KOPT-K1 (cell line): ENCODE results near the gene TKTL1.
"Not testable (repeated sequence)": the region's sequence is repeated elsewhere in the genome, so short reads cannot be mapped to it uniquely, and the experiment has no call there.

ENCODE experiments used
- H3K27ac ChIP-seq: fragments of 200-600 bp; sonication (generic); 2 replicates; pipeline ENCODE4 v1.5.1; 2016; ENCODE audit warnings: antibody characterized with exemption, mild to moderate bottlenecking, low read depth, low read length; ENCODE audit not compliant: poor library complexity, severe bottlenecking
- H3K36me3 ChIP-seq: fragments of 200-600 bp; sonication (generic); 2 replicates; pipeline ENCODE4 v1.5.1; 2017; ENCODE audit warnings: antibody characterized with exemption, mild to moderate bottlenecking, low read length, moderate library complexity; ENCODE audit not compliant: insufficient read depth
- H3K9me3 ChIP-seq: fragments of 200-600 bp; sonication (generic); 2 replicates; pipeline ENCODE4 v1.5.1; 2017; ENCODE audit warnings: antibody characterized with exemption, low read length, mild to moderate bottlenecking; ENCODE audit not compliant: insufficient read depth, poor library complexity, severe bottlenecking

Gene TKTL1, protein sequence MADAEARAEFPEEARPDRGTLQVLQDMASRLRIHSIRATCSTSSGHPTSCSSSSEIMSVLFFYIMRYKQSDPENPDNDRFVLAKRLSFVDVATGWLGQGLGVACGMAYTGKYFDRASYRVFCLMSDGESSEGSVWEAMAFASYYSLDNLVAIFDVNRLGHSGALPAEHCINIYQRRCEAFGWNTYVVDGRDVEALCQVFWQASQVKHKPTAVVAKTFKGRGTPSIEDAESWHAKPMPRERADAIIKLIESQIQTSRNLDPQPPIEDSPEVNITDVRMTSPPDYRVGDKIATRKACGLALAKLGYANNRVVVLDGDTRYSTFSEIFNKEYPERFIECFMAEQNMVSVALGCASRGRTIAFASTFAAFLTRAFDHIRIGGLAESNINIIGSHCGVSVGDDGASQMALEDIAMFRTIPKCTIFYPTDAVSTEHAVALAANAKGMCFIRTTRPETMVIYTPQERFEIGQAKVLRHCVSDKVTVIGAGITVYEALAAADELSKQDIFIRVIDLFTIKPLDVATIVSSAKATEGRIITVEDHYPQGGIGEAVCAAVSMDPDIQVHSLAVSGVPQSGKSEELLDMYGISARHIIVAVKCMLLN

DNA sequence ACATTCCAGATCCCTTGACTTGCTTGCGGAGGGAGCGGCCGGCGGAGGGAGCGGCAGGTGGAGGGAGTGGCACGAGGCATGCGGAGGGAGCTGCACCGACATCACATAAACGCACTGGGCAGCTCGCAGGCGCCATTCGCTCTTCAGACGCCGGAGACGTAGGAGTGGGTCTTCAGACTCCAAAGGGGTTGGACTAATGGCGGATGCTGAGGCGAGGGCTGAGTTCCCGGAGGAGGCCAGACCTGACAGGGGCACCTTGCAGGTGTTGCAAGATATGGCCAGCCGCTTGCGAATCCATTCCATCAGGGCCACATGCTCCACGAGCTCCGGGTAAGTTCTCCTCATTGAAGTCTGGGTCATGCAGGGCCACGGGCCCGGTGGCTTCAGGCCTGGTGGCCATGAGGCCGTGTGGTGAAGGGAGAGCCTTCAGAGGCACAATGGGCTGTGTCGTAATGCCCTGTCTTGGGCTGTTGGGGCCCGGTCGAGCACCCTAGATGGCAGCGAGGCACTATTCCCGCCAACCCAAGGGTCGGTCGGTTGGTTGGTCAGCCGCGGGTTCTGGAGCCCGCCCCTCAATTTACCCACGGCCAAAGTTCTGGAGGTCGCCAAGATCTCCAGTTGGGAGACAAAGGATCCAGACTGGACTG lies at the start of gene TKTL1:
TKTL1 (plus strand) TSS at position 132 of the 647 bp plus-strand sequence; CDS start at position 197, 65 bp downstream.
- Histone ChIP-seq H3K27ac (no peak within 1 kb of the TSS), H3K9me3 (no peaks in the 10 kb centered on the region), H3K36me3 (no peaks in the 10 kb centered on the region)

DNA sequence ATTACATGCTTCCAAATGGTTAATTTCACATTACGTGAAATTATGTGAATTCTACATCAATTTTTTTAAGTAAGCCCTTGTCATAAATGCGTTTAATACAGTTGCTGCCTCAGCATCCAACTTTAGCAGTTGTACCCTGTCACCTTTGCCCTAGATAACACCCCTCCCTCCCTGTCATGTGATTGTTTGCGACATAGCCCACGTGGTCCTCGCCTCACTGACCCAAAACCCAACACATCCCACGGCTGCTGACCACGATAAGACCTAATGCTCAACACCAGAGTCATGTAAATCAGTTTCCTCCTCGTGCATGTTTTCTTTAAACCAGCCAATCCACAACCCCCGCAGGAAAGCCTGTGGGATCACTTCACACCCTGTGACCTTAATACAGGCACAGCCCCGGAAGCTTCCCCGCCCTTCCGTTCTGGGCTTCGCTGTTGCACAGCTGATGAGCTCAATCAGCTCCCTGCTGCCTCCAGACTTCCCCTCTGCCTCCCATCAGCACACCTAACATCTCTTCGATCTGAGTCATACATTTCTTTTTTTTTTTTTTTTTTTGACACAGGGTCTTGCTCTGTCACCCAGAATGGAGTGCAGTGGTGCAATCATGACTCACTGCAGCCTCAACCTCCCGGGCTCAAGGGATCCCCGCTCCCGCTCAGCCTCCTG lies 48.1 kb upstream of the TKTL1 start:
- H3K36me3 ChIP-seq, H3K9me3 ChIP-seq: not testable (repeated sequence)

DNA sequence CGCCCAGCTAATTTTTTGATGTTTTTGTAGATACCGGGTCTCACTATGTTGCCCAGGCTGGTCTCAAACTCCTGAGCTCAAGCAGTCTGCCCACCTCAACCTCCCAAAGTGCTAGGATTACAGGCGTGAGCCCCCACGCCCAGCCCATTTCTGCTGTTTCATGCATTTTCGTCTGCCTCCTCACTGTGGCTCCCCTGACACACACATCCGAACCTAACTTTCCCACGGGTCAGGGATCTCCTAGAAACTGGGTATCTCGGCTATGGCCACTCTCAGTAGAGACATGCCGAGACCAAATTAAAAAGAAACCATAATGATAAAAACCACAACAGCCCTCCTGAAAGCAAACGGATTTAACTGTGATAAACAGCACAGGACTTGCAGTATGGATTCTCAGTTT lies 47.5 kb upstream of the TKTL1 start:
- not testable (repeated sequence) for H3K9me3 ChIP-seq

More for the DNA sequence above, 48.1 kb upstream of the TKTL1 start:
- H3K27ac ChIP-seq = not testable (repeated sequence)

DNA sequence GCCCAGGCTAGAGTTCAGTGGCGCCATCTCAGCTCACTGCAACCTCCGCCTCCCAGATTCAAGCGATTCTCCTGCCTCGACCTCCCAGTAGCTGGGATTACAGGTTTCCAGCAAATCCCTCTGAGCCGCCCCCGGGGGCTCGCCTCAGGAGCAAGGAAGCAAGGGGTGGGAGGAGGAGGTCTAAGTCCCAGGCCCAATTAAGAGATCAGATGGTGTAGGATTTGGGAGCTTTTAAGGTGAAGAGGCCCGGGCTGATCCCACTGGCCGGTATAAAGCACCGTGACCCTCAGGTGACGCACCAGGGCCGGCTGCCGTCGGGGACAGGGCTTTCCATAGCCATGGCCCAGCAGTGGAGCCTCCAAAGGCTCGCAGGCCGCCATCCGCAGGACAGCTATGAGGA lies 38.3 kb upstream of the TKTL1 start, which contains the start of gene OPN1MW3:
OPN1MW3 (plus strand) TSS at position 301 of the 400 bp plus-strand sequence; CDS start at position 339, 38 bp downstream.
- not testable (repeated sequence) for H3K27ac ChIP-seq, H3K36me3 ChIP-seq, H3K9me3 ChIP-seq

More for the DNA sequence above, 47.5 kb upstream of the TKTL1 start:
- not testable (repeated sequence) for H3K27ac ChIP-seq, H3K36me3 ChIP-seq

DNA sequence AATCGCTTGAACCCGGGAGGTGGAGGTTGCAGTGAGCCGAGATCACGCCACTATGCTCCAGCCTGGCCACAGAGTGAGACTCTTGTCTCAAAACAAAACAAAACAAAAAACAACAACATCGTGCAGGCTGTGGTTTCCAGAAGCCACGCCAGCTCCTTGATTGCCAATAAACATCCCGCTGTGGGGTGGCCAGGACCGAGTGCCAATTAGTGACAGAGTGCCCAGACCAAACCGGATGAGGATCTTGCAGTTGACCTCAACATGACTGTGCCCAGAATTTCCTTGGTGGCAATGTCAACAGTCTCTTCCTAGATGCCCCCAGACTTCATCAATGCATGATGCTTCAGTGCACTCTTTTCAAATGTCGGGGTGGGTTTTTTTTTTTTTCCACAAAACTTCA lies 36.9 kb upstream of the TKTL1 start:
- H3K27ac ChIP-seq, H3K9me3 ChIP-seq, H3K36me3 ChIP-seq: not testable (repeated sequence)

GRCh38 chrX:154263072-154263471 lies 32.5 kb upstream of the TKTL1 start:
- H3K9me3 ChIP-seq, H3K36me3 ChIP-seq, H3K27ac ChIP-seq: not testable (repeated sequence)

DNA sequence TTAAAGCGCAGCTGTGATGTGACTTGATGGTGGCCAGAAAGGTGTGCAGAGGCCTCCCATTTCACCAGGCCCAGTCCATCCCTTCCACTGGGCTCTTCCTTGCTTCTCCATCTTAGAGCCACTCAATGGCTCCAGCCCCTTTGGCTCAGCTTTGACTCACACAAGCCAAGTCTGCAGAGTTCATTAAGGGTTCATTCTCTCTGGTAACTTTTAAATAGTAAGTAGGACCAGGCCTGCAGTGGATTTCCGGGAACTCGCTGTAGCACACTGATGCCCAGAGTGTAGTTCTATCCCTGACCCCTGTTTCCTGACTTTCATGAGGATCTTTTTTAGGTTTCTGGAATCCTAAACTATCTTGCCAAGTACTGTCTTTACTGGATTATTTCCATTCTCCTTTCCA lies 26.4 kb upstream of the TKTL1 start:
- H3K27ac ChIP-seq, H3K9me3 ChIP-seq, H3K36me3 ChIP-seq: not testable (repeated sequence)

DNA sequence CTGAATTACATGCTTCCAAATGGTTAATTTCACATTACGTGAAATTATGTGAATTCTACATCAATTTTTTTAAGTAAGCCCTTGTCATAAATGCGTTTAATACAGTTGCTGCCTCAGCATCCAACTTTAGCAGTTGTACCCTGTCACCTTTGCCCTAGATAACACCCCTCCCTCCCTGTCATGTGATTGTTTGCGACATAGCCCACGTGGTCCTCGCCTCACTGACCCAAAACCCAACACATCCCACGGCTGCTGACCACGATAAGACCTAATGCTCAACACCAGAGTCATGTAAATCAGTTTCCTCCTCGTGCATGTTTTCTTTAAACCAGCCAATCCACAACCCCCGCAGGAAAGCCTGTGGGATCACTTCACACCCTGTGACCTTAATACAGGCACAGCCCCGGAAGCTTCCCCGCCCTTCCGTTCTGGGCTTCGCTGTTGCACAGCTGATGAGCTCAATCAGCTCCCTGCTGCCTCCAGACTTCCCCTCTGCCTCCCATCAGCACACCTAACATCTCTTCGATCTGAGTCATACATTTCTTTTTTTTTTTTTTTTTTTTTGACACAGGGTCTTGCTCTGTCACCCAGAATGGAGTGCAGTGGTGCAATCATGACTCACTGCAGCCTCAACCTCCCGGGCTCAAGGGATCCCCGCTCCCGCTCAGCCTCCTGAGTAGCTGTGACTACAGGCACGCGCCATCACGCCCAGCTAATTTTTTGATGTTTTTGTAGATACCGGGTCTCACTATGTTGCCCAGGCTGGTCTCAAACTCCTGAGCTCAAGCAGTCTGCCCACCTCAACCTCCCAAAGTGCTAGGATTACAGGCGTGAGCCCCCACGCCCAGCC lies 10.9 kb upstream of the TKTL1 start:
- H3K27ac ChIP-seq, H3K9me3 ChIP-seq, H3K36me3 ChIP-seq: not testable (repeated sequence)

DNA sequence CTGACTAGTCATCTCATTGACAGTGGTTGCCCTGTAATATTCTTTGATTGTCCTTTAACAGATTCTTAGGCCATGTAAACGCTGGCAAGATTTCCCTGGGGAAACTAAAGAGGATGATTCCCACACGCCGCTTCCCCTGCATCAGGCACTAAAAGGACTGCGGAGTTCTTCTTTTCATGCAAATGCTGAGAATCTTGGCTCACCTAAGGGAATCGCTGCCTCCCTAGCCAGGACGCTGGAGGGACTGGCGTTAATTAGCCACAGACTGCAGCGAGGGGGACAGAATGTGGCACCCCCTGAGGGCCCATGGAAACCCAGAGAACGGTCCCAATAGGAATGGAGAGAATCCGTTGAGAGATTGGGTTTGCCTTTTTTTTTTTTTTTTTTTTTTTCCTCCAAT lies 9.2 kb upstream of the TKTL1 start:
- H3K36me3 ChIP-seq, H3K9me3 ChIP-seq, H3K27ac ChIP-seq: not testable (repeated sequence)

DNA sequence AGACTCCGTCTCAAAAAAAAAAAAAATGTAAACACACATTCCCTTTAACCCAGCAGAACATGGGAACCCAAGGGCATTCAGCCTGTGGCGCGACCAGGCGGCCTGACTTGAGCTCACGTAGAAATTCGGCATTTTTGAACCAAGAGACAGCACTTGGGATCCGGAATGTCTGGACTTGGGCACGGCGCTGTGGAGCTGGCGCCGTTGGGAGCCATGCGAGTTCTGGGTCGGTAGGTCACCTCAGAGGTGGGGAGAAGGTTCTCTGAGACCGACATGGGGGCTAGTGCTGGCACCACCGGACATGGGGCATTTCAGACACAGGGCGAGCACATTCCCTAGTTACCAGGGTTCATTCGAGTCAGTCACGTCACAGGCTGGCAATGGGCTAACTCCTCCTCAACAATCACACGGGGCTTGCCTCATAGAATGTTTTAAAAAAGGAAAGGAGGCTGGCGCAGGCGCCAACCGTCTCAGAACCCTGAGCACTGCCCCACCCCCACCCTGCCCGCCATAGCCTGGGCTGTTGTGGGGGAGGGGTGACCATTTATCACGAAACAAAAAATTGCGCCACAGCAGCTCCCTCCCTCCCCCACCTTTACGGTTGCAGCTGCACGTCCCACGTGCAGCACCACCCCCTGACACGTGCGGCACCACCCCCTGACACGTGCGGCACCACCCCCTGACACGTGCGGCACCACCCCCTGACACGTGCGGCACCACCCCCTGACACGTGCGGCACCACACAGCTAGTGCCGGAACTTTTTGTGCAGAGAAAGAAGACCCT lies 612 bp upstream of the TKTL1 start, which contains the start of gene TEX28:
TEX28 (minus strand) TSS at position 334 of the 784 bp plus-strand sequence. CDS start 3,007 bp downstream, outside the sequence.
- Histone ChIP-seq H3K27ac (no peak within 1 kb of the TSS), H3K9me3 (no peaks in the 10 kb centered on the region), H3K36me3 (no peaks in the 10 kb centered on the region)

DNA sequence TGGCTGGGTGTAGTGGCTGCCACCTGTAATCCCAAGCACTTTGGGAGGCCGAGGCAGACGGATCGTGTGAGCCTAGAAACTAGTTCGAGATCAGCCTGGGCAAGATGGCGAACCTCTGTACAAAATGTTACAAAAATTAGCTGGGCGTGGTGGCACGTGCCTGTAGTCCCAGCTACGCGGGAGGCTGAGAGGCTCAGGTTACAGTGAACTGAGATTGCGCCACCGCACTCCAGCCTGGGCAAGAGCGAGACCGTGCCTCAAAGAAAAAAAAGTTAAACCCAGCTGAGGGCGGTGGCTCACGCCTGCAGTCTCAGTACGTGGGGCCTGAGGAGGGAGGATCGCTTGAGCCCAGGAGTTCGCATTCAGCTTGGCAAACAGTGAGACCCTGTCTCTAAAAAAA lies 1.1 kb downstream of the TKTL1 start:
- no peaks in the 10 kb centered on the region for H3K36me3 ChIP-seq
- H3K9me3 ChIP-seq = no peaks in the 10 kb centered on the region
- no peak overlapping the region for H3K27ac ChIP-seq

GRCh38 chrX:154298312-154298711 lies 2.7 kb downstream of the TKTL1 start:
- Histone ChIP-seq H3K36me3 (no peaks in the 10 kb centered on the region), H3K27ac (no peak overlapping the region), H3K9me3 (no peaks in the 10 kb centered on the region)

DNA sequence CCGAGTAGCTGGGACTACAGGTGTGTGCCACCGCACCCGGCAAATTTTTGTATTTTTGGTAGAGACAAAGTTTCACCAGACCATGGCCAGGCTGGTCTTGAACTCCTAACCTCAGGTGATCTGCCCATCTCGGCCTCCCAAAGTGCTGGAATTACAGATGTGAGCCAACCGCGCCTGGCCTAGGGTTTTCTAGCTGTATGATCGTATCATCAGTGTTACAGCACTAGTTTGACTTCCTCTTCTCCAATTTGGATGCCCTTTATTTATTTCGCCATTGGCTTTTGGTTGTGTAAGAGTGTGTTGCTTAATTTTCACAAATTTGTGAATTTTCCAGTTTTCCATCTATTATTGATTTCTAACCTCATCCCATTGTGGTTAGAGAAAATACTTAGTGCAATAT lies 5.2 kb downstream of the TKTL1 start:
- H3K9me3 ChIP-seq = no peaks in the 10 kb centered on the region
- H3K27ac ChIP-seq = no peak overlapping the region
- no peaks in the 10 kb centered on the region for H3K36me3 ChIP-seq

DNA sequence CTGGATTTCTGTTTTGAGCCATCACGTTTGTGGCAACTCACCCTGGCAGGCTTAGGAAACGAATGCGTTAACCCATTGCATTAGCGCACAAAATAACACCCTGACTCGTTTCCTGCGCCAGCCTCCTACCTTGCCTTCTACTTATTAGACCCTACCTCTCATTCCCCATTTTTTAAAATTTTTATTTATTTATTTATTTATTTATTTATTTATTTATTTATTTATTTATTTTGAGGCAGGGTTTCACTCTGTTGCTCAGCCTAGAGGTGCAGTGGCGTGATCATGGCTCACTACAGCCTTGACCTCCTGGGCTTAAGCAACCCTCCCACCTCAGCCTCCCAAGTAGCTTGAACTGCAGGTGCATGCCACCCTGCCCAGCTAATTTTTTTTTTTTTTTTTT lies 7.4 kb downstream of the TKTL1 start:
- not testable (repeated sequence) for H3K27ac ChIP-seq, H3K9me3 ChIP-seq, H3K36me3 ChIP-seq
